Right cardiac atrium (tissue), 5 donors: ENCODE measurements around the gene DIO3. TPM values are rescaled to one million over a fixed set of nuclear protein-coding genes. Genes with fewer than 3 reads are reported as not detected.
A peak's percentile ranks its signal among the peaks of the same experiment; 100 is the strongest.

Experiments used
- ATAC-seq, 2 donors: fragments of 200-7000 bp; cut with Tn5 transposase; one replicate each; pipeline versions ENCODE4 v1.8.0 to v1.9.1; 2020; ENCODE audit warnings: moderate library complexity in 2 of 2, mild to moderate bottlenecking in 1 of 2
- DNase-seq, 3 donors: peaks; one replicate each; pipeline ENCODE4 v3.0.0-alpha.2; 2020
- H3K27ac ChIP-seq: one replicate; pipeline ENCODE4 v1.5.1; 2013; ENCODE audit warnings: mild to moderate bottlenecking, low read length, control low read depth, moderate library complexity
- H3K27me3 ChIP-seq: one replicate; pipeline ENCODE4 v1.6.1; 2013; ENCODE audit not compliant: control insufficient read depth, insufficient read depth
- H3K4me1 ChIP-seq: one replicate; pipeline ENCODE4 v1.6.1; 2013; ENCODE audit warnings: low read length; ENCODE audit not compliant: control insufficient read depth, insufficient read depth
- H3K4me3 ChIP-seq: one replicate; pipeline ENCODE4 v1.5.1; 2013; ENCODE audit warnings: low read length, control low read depth
- H3K9me3 ChIP-seq: one replicate; pipeline ENCODE4 v1.6.1; 2013; ENCODE audit warnings: low read length; ENCODE audit not compliant: control insufficient read depth
- WGBS: extraction: QIAGEN DNeasy Blood & Tissue Kit; methylation state at CpG from one replicate; pipeline ENCODE4 v1.1.7; 2013; 5-methylcytosine and 5-hydroxymethylcytosine counted together
- intact Hi-C, 4 donors: fragments of 100-400 bp; cut with DNase I; formaldehyde crosslinking; loops; one replicate each; pipeline versions ENCODE4 v1.11.0 to v1.14.0; 2022 to 2023
- polyA plus RNA-seq: library from polyadenylated mRNA; stranded (reverse); fragments of 200-250 nt; gene quantifications from one replicate; pipeline ENCODE4 v1.2.3, GENCODE V29; 2013
- total RNA-seq, 4 donors: library from RNA; stranded (reverse); fragmentation: NEBNext Ultra II Directional; extraction: Animal tissue kit (Norgen Biotek cat#: 25700); gene quantifications; one replicate each; pipeline ENCODE4 v1.2.1, GENCODE V29; 2021
- donor health status: healthy with polysubstance abuse.
- donor health status: DM: no; HTN: yes; CAD: no.
- donor health status: DM: no; HTN: no; CAD: no.
- donor health status: DM: no; HTN: yes; CAD: no; lungs with severe emphysema.
- donor health status: DM: yes; HTN: yes; CAD: no.

The DIO3 gene
- total and polyA plus RNA-seq, 5 donors = 0.17 to 0.34 TPM; not detected in 3

- H3K27ac ChIP-seq = no peak overlapping the region
- no peak for ATAC-seq
- H3K4me3 ChIP-seq = no peak overlapping the region
- H3K9me3 ChIP-seq = no peaks in the 10 kb centered on the region
- intact Hi-C loops = no loop called here
- WGBS = 88% methylated on average over 12 of the region's 12 CpGs
- no peaks in the 10 kb centered on the region for H3K27me3 ChIP-seq
- DNase-seq = peak in 1 of 3 donors; percentile 8
- H3K4me1 ChIP-seq = no peaks in the 10 kb centered on the region
These were observed 39.8 kb downstream of the DIO3 start for GRCh38 chr14:101600891-101601605.

- Histone ChIP-seq H3K9me3 (no peaks in the 10 kb centered on the region), H3K4me1 (no peaks in the 10 kb centered on the region), H3K27me3 (no peaks in the 10 kb centered on the region), H3K27ac (no peak overlapping the region), H3K4me3 (no peak overlapping the region)
- WGBS = 89% methylated on average over 35 of the region's 35 CpGs
- ATAC-seq (peak in 1 of 2 donors; percentile 13), DNase-seq (peak in 2 of 3 donors; percentile 47 to 50)
- intact Hi-C loops = no loop called here
These were observed 40.5 kb downstream of the DIO3 start for GRCh38 chr14:101601606-101602465.

- Histone ChIP-seq H3K9me3 (no peaks in the 10 kb centered on the region), H3K4me3 (no peak overlapping the region), H3K4me1 (no peaks in the 10 kb centered on the region), H3K27ac (no peak overlapping the region), H3K27me3 (no peaks in the 10 kb centered on the region)
- DNase-seq (peak in 1 of 3 donors; percentile 28), ATAC-seq (peak in 1 of 2 donors; percentile 23)
- intact Hi-C loops = no loop called here
- WGBS = 92% methylated on average over 12 of the region's 12 CpGs
These were observed 41.2 kb downstream of the DIO3 start for GRCh38 chr14:101602466-101602840.

GRCh38 chr14:101603096-101603495, 41.8 kb downstream of the DIO3 start:
- ATAC-seq (no peak), DNase-seq (peak in 2 of 3 donors; percentile 21 to 30)
- no peaks in the 10 kb centered on the region for H3K9me3 ChIP-seq
- no peaks in the 10 kb centered on the region for H3K27me3 ChIP-seq
- intact Hi-C loops = no loop called here
- 89% methylated on average over 8 of the region's 8 CpGs for WGBS
- H3K4me3 ChIP-seq = no peak overlapping the region
- no peak overlapping the region for H3K27ac ChIP-seq
- no peaks in the 10 kb centered on the region for H3K4me1 ChIP-seq

- Histone ChIP-seq H3K27ac (no peak overlapping the region), H3K4me3 (no peak overlapping the region), H3K4me1 (no peaks in the 10 kb centered on the region), H3K27me3 (no peaks in the 10 kb centered on the region), H3K9me3 (no peaks in the 10 kb centered on the region)
- intact Hi-C loops = no loop called here
- 82% methylated on average over 9 of the region's 9 CpGs for WGBS
- ATAC-seq = no peak
- DNase-seq = peak in 2 of 3 donors; percentile 24 to 28
These were observed 43.1 kb downstream of the DIO3 start for GRCh38 chr14:101604228-101604934.

- Histone ChIP-seq H3K4me3 (no peak overlapping the region), H3K9me3 (no peaks in the 10 kb centered on the region), H3K27ac (no peak overlapping the region), H3K27me3 (no peaks in the 10 kb centered on the region), H3K4me1 (no peaks in the 10 kb centered on the region)
- WGBS = 85% methylated on average over 11 of the region's 11 CpGs
- peak in 2 of 3 donors; percentile 18 to 21 for DNase-seq
- intact Hi-C loops = no loop called here
- no peak for ATAC-seq
These were observed 43.9 kb downstream of the DIO3 start for GRCh38 chr14:101604935-101605780.

- no peak overlapping the region for H3K4me3 ChIP-seq
- no peaks in the 10 kb centered on the region for H3K4me1 ChIP-seq
- no peaks in the 10 kb centered on the region for H3K9me3 ChIP-seq
- no peak for ATAC-seq
- H3K27ac ChIP-seq = no peak overlapping the region
- WGBS = 89% methylated on average over 4 of the region's 4 CpGs
- DNase-seq = no peak
- intact Hi-C loops = no loop called here
- H3K27me3 ChIP-seq = no peaks in the 10 kb centered on the region
These were observed 44.5 kb downstream of the DIO3 start for GRCh38 chr14:101605836-101606235.

Other genes with a start within 250 kb of the DIO3 start
- gene PPP2R5C, start 200.2 kb downstream of the DIO3 start, total RNA-seq = 100 to 1,000 TPM; 141 to 158 (median 146) TPM
- gene PPP2R5C, start 200.2 kb downstream of the DIO3 start, polyA plus RNA-seq = 100.0 TPM